Endothelial cell of umbilical vein (primary cell): ENCODE measurements around the gene LRP11. TPM values are rescaled to one million over a fixed set of nuclear protein-coding genes. Genes with fewer than 3 reads are reported as not detected.

Source experiments
- BruUV-seq: library from RNA; stranded (reverse); fragments of 400-500 nt; replicated peaks from 2 replicates; lab custom pipeline; 2021; lab: Mats Ljungman, UMichigan
- CTCF ChIA-PET: fragments of 300-600, 350-600 bp; sonication (Branson Sonifier 250); formaldehyde crosslinking; loops from one replicate; lab custom pipeline; 2021; ENCODE audit warnings: antibody characterized with exemption, inconsistent platforms; lab: Charles Lee
- POLR2A ChIA-PET: fragments of 300-600, 350-600 bp; sonication (Branson Sonifier 250); formaldehyde crosslinking; loops from one replicate; lab custom pipeline; 2021; ENCODE audit warnings: antibody characterized with exemption, inconsistent platforms; lab: Charles Lee
- DNase-seq: peaks from one replicate; pipeline ENCODE4 v3.0.0-alpha.2; 2011; ENCODE audit warnings: low read depth, low spot score
- FAIRE-seq: peaks from 2 replicates; lab custom pipeline; 2011; peaks lifted over from hg19 to GRCh38; lab: Jason Lieb, UNC
- H2AFZ ChIP-seq: 2 replicates; pipeline ENCODE4 v1.6.0; 2012; ENCODE audit warnings: low read depth, low read length, control low read depth, inconsistent platforms
- H3K27ac ChIP-seq: 2 replicates; pipeline ENCODE4 v1.5.1; 2011; ENCODE audit warnings: low read depth, mild to moderate bottlenecking, control low read depth, low read length, moderate library complexity; ENCODE audit not compliant: insufficient read depth
- H3K27me3 ChIP-seq, 2 experiments: 2 replicates each; pipeline versions ENCODE4 v1.6.0 to v1.6.1; 2011; ENCODE audit warnings: low read length in 2 of 2, mixed read lengths in 1 of 2; ENCODE audit not compliant: control insufficient read depth in 2 of 2, insufficient read depth in 2 of 2
- H3K36me3 ChIP-seq, 2 experiments: 2 replicates in 1 of 2; 3 replicates in 1 of 2; pipeline ENCODE4 v1.5.1; 2011; ENCODE audit warnings: low read length in 2 of 2, mild to moderate bottlenecking in 1 of 2, moderate library complexity in 1 of 2; ENCODE audit not compliant: control insufficient read depth in 2 of 2, insufficient read depth in 2 of 2; ENCODE audit errors: extremely low read depth in 1 of 2
- H3K4me1 ChIP-seq: 3 replicates; pipeline ENCODE4 v1.5.1; 2011; ENCODE audit warnings: mild to moderate bottlenecking, low read length; ENCODE audit not compliant: control insufficient read depth, insufficient read depth; ENCODE audit errors: extremely low read depth
- H3K4me2 ChIP-seq: 2 replicates; pipeline ENCODE4 v1.6.1; 2011; ENCODE audit warnings: low read length, control low read depth, mixed read lengths; ENCODE audit not compliant: insufficient read depth
- H3K4me3 ChIP-seq, 3 experiments: fragments of 200-600 bp in 1 of 3; sonication (generic), shearing (Covaris generic) in 1 of 3; replicated peaks in 1 of 3; 2 replicates each; pipeline ENCODE4 v1.5.1; 2011 to 2016; ENCODE audit warnings: control low read depth in 3 of 3, low read length in 3 of 3, mild to moderate bottlenecking in 2 of 3, inconsistent platforms in 1 of 3, low read depth in 1 of 3, moderate library complexity in 1 of 3; ENCODE audit not compliant: insufficient read depth in 1 of 3
- H3K79me2 ChIP-seq: 2 replicates; pipeline ENCODE4 v1.6.0; 2012; ENCODE audit warnings: low read length, inconsistent platforms; ENCODE audit not compliant: control insufficient read depth, insufficient read depth
- H3K9ac ChIP-seq: replicated peaks from 2 replicates; pipeline ENCODE3; 2011; ENCODE audit warnings: low read length, control low read depth; ENCODE audit not compliant: insufficient read depth; ENCODE audit errors: extremely low read depth
- H3K9me1 ChIP-seq: replicated peaks from 3 replicates; pipeline ENCODE4 v1.6.0; 2011; ENCODE audit warnings: mild to moderate bottlenecking, low read length; ENCODE audit not compliant: control insufficient read depth, insufficient read depth; ENCODE audit errors: extremely low read depth
- H3K9me3 ChIP-seq: replicated peaks from 2 replicates; pipeline ENCODE4 v1.5.1; 2012; ENCODE audit warnings: low read length, inconsistent platforms; ENCODE audit not compliant: control insufficient read depth, insufficient read depth
- H4K20me1 ChIP-seq: replicated peaks from 2 replicates; pipeline ENCODE3; 2011; ENCODE audit warnings: mild to moderate bottlenecking, low read length; ENCODE audit not compliant: control insufficient read depth, insufficient read depth; ENCODE audit errors: extremely low read depth
- CTCF ChIP-seq, 2 donors: IDR thresholded peaks; 1 replicate in 1 of 2; 2 replicates in 1 of 2; pipeline ENCODE4 v1.5.1; 2011; ENCODE audit warnings: low read length in 2 of 2, mild to moderate bottlenecking in 2 of 2, moderate library complexity in 2 of 2, control low read depth in 1 of 2, inconsistent platforms in 1 of 2, low read depth in 1 of 2; ENCODE audit not compliant: insufficient read depth in 1 of 2; ENCODE audit errors: extremely low read depth in 1 of 2
- FOS ChIP-seq: IDR thresholded peaks from 2 replicates; pipeline ENCODE4 v1.6.1; 2011; ENCODE audit warnings: mild to moderate bottlenecking, low read length, moderate library complexity, borderline replicate concordance; ENCODE audit not compliant: insufficient read depth
- GATA2 ChIP-seq: IDR thresholded peaks from 2 replicates; pipeline ENCODE4 v1.7.0; 2011; ENCODE audit warnings: low read depth, mild to moderate bottlenecking, moderate library complexity, mixed read lengths, low read length; ENCODE audit not compliant: insufficient read length, insufficient read depth
- JUN ChIP-seq: IDR thresholded peaks from 2 replicates; pipeline ENCODE4 v1.6.1; 2011; ENCODE audit warnings: borderline replicate concordance, low read depth; ENCODE audit not compliant: insufficient read length, insufficient read depth
- MAX ChIP-seq: IDR thresholded peaks from 2 replicates; pipeline ENCODE4 v1.6.1; 2011; ENCODE audit not compliant: insufficient read depth, insufficient read length
- MYC ChIP-seq: IDR thresholded peaks from one replicate; pipeline ENCODE4 v1.6.1; 2011; ENCODE audit warnings: mild to moderate bottlenecking, low read depth, low read length
- POLR2A ChIP-seq: IDR thresholded peaks from 2 replicates; pipeline ENCODE4 v1.6.1; 2012; ENCODE audit warnings: low read depth, mild to moderate bottlenecking, control low read depth, low read length
- POLR2AphosphoS5 ChIP-seq: IDR thresholded peaks from 2 replicates; pipeline ENCODE4 v1.6.1; 2012; ENCODE audit warnings: low read depth, mild to moderate bottlenecking, control low read depth, low read length, moderate library complexity; ENCODE audit not compliant: insufficient read depth
- dilution Hi-C: fragments of 300-500 bp; cut with MboI; formaldehyde crosslinking; loops from one replicate; pipeline ENCODE4 v1.15.0; 2019; ENCODE audit warnings: low sequenced_read_pairs; ENCODE audit not compliant: extremely low pct_ligation_motif_present
- intact Hi-C: fragments of 100-400 bp; cut with micrococcal nuclease; formaldehyde crosslinking; loops from one replicate; pipeline ENCODE4 v1.10.0; 2022
- polyA plus RNA-seq, 4 experiments: library from polyadenylated mRNA; depleted of rRNA in 3 of 4; stranded (reverse) in 3 of 4; unstranded in 1 of 4; fragments of >200 nt; gene quantifications; 2 replicates each; pipeline versions ENCODE4 v1.2.1 to v1.2.3, GENCODE V29; 2011 to 2012; ENCODE audit warnings: missing spikeins in 1 of 4
- total RNA-seq: library from RNA; stranded (reverse); gene quantifications from 2 replicates; pipeline ENCODE4 v1.2.3, GENCODE V29; 2021

Gene LRP11
- total and polyA plus RNA-seq, 2 donors (not counting 3 experiments of a cell fraction or from before 2014, with no cell fraction given), result 23.1 to 59.1 TPM

GRCh38 chr6:149783551-149783950 lies 80.6 kb downstream of the LRP11 start:
- BruUV-seq, result no TSS peak
- H3K27me3 ChIP-seq, result no peaks in the 10 kb centered on the region
- H3K4me1 ChIP-seq, result no peaks in the 10 kb centered on the region
- FAIRE-seq (no peak), DNase-seq (no peak)
- no peaks in the 10 kb centered on the region for H4K20me1 ChIP-seq
- no peaks in the 10 kb centered on the region for H3K9me3 ChIP-seq
- dilution Hi-C loops (no loop called here), intact Hi-C loops (no loop called here)
- H3K36me3 ChIP-seq, result peaks cover 2 to 3% of the 10 kb centered on the region in 2 experiments
- H3K27ac ChIP-seq, result no peak overlapping the region
- ChIA-PET POLR2A (no interaction called here), CTCF (no interaction called here)
- H3K4me2 ChIP-seq, result no peak overlapping the region
- no peak overlapping the region for H3K9ac ChIP-seq
- no peak overlapping the region for H3K4me3 ChIP-seq
- peaks cover 7% of the 10 kb centered on the region for H3K79me2 ChIP-seq
- no peak for TF ChIP-seq POLR2A
- TF ChIP-seq POLR2AphosphoS5, result no peak
- TF ChIP-seq FOS, result no peak
- H2AFZ ChIP-seq, result no peak overlapping the region
- H3K9me1 ChIP-seq, result no peaks in the 10 kb centered on the region

GRCh38 chr6:149782337-149782736 lies 81.8 kb downstream of the LRP11 start:
- no peak overlapping the region for H3K27ac ChIP-seq
- no peak for TF ChIP-seq POLR2AphosphoS5
- no peak for TF ChIP-seq FOS
- no peak for TF ChIP-seq POLR2A
- TF ChIP-seq MYC, result no peak
- no peak for TF ChIP-seq GATA2
- no peak for TF ChIP-seq JUN
- TF ChIP-seq MAX, result no peak
- no peak for TF ChIP-seq CTCF (IDR thresholded peaks at IDR 0.05; ENCODE audit: extremely low read depth in 1 of 2, insufficient read depth in 1 of 2, low read depth in 1 of 2, low read length in 2 of 2)
- no peak overlapping the region for H3K4me3 ChIP-seq
- intact Hi-C loops, result no loop called here
- H3K36me3 ChIP-seq, result peaks cover 2 to 3% of the 10 kb centered on the region in 2 experiments
- H3K27me3 ChIP-seq, result no peaks in the 10 kb centered on the region
- no peaks in the 10 kb centered on the region for H3K4me1 ChIP-seq
- no peaks in the 10 kb centered on the region for H3K9me3 ChIP-seq
- no TSS peak for BruUV-seq
- no peak for FAIRE-seq
- DNase-seq, result no peak
- H3K4me2 ChIP-seq, result no peak overlapping the region
- H3K79me2 ChIP-seq, result peaks cover 7% of the 10 kb centered on the region
- H3K9me1 ChIP-seq, result no peaks in the 10 kb centered on the region
- no peaks in the 10 kb centered on the region for H4K20me1 ChIP-seq
- dilution Hi-C loops, result no loop called here
- ChIA-PET CTCF (no interaction called here), POLR2A (no interaction called here)
- H3K9ac ChIP-seq, result no peak overlapping the region
- no peak overlapping the region for H2AFZ ChIP-seq
